NCI-H1417 (cell line): ENCODE measurements around the gene PRKN.
A peak's percentile ranks its signal among the peaks of the same experiment; 100 is the strongest.

Source experiments
- DNase-seq, 3 experiments: peaks; one replicate each; lab custom pipeline; 2025; lab: John Stamatoyannopoulos, UW

PRKN gene

GRCh38 chr6:161493576-161494118 lies 1233.9 kb downstream of the PRKN start:
- DNase-seq = no peak

GRCh38 chr6:161489626-161490306 lies 1237.8 kb downstream of the PRKN start:
- no peak for DNase-seq

GRCh38 chr6:161487694-161488093 lies 1239.9 kb downstream of the PRKN start:
- DNase-seq = no peak

GRCh38 chr6:161487217-161487531 lies 1240.4 kb downstream of the PRKN start:
- DNase-seq = no peak

DNA sequence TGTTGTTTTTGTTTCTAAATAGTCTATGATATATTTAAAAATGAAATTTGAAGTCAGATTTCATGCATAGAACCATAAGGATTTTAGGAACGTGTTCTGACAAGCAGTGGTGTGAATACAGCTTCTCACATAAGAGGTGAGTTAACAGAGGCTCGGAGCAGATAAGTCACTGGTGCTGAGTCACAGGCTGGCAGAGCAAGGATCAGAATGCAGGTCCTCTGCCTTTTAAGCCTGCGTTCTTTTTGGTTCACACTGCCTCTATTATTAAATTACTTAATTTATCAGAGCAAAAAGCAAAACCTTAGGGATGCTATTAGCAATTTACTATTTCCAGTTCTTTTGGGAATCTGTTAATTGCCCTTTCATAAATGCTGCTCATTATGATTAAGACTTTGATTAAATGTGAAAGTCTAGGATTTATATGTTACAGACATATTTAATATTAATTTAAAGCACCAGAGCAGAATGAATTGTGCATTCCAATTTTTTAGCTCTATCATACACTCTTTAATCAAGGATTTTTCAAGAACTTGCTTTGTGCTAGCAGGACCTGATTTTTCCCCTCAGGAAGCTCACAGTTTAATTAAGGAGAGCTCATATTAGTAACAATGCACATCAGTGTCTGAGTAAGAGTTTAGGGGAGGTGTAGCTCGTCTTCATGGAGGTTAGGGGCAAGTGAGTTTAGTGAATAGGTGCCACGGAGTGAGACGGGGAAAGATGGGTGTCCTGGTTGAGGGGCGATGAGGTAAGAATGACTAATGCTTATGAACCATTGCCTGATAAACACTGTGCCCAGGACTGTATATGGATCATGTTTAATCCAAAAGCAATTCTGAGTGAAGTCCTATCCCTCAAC lies 1241.0 kb downstream of the PRKN start:
- DNase-seq = no peak

DNA sequence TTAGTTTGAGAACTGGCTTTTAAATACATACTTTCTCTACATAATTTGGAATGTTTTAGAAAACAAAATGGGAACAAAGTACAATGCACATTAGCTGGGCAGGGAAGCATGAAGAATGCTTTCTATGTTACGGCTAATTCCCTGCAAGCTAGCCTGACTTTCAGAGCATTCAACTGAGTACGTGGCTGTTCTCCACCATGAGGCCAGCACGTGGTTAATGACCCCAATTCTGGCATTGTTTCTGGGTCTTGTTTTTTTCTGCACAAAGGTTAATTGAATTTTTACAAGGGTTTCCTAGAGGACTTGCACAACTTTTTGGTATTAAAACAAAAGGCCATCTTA lies 1245.1 kb downstream of the PRKN start:
- DNase-seq = no peak

DNA sequence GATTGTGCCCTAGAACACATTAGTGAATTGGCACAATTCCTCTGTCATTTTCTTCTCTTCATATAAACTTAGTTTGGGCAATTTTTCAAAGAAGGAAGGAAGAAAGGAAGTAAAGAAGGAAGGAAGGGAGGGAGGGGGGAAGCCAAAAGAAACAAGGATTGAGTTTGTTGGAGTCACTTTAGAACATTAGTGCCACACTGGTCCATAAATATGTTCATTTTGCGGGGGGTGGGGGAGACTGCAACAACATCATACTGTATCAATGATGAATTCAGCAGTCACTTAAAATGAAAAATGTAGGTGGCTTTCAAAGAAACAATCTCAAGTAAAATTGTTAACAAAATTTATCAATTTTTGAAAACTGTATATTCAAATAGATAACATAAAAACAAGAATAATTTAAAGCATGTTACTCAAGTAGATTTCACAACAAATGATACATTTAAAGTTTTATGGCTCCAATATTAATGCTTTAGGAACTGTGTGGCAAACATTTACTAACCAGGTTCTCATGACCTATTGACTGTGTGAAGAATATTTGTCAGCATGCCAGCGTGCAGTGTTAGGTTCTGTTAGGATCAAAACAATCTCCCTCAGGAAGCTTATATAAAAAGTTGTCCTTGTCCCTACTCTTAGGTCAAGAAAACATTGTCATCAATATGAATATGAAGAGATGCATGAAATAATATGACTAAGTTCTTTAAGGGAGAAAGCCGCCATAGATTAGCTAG lies 1245.6 kb downstream of the PRKN start:
- no peak for DNase-seq

- DNase-seq = no peak
These were observed 1247.0 kb downstream of the PRKN start for GRCh38 chr6:161480421-161481155.

DNA sequence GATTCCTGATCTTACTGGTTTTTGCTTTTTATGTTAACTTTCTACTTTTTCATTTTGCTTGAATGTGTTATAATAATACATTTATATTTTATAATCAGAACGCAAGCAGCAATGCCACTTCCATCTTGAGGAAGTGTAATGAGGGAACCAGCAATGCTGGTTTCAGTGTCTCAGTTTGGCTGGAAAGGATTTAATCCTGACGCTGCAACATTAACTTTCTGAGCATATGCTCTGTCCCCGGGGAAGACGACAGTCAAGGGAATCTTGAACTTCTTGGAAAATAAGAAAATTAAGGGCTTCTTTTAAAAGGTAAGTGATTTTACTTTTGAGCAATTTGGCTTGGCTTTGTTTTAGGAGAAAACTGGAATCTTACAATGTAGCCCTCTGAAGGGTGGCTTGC lies 1248.2 kb downstream of the PRKN start:
- no peak for DNase-seq

DNA sequence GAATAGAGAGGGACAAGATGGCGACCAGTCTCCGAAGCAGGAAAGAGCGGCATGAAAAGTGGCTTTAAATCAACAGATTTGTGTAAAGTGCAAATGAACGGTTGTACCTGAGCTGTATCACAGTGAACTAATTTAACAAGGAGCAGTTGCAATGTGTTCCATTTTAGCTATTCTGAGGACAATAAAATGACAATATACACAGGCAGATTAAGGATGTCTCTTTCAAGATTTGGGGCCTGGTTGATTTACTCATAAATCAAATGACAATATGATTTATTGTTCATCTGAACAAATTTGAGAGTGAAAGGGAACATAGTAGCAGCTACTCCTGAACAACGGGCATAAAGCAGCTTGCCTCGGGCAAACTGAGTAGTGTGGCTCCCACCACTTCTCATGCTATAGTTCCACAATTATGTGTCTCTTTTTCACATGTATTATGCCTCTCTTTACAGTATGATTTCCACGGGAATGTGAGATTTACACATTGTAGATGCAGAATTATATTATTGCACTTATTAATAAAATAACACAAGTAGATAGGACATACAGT lies 1249.6 kb downstream of the PRKN start:
- DNase-seq = peak in 1 of 3 experiments; percentile 42

DNA sequence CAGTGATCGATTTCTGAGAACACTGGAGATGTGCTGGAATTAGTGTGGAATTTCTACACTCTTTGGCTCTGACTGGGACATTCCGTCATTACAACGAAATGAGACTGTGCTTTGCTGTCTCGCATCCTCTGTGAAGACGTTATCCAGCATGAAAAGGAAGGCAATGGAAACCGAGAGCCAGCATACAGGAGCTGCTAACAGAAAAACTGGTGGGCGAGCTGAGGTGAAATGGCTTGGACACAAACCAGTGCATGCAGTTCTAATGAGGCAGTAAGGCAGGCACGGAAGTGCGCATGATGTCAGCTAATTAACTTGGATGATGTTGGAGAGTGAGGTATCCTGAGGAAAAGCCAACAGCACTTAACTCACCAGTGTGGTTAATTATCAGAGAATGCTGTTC lies 1250.9 kb downstream of the PRKN start:
- DNase-seq = no peak

- no peak for DNase-seq
These were observed 1262.2 kb downstream of the PRKN start for GRCh38 chr6:161465403-161465802.

DNA sequence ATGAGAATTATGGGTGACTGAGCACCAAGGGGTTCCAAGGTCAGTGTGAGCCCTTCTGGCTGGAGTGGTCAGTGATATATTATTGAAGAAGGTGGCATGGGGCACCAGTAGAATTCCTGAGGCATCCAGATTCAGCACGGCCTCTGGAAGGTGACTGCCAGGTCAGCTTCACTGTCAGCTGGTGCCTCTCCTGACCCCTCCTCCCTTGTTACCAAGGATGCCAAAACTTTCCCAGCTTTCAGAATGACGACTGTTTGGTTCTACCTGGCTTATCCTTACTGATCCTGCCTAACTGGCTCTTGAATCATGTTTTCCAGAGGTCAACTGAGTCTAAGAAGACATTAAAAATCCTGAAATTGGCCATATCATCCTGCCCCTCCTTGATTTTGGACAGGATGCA lies 1264.5 kb downstream of the PRKN start:
- DNase-seq = no peak

DNA sequence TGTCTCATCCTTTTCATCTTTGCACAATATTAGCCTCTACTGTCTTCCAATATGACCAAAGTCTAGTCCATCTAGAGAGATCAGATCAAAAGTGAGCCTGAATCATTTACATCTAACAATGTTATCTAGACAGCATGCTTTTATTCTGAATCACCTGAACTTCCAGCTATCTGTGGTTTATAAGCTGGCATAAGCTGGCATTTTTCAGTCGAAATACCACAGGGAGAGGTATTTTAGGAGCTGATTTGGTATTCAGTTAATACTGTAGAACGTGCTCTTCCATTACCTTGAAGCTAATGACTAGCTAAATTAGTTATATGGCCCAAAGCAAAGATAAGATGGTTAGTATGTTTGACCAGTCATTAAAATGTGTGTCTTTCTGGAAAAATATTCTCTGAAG lies 1265.4 kb downstream of the PRKN start:
- DNase-seq = no peak

DNA sequence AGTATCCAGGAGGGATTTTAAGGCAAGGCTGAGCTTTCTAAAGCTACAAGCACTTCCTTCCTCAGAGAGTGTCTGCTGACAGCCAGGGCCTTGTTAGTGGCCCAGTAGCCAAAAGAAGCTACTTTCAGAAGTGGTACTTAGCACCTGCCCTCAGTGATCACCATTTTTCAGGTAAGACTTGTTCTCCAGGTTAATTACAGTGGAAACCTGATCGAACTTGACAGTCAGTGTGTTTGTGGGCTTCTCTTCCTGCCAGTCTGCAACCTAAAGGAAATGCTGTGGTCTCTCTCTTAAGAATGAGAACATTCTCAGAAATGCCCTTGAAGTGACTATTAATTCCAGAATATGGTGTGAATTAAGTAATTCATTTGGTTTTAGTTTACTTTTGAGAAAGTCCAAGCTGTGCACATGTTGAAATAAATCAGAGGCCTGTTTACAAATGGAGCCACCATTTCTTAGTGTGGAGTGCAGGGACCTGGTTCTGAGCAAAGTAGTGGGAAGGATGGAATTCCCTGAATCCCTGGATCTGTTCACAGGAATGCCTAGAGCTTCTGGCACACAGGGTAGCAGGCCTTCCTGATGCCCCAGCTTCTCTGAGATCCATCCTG lies 1268.5 kb downstream of the PRKN start:
- DNase-seq = peak in 1 of 3 experiments; percentile 57

- DNase-seq = peak in 2 of 3 experiments; percentile 55 to 76
These were observed 1269.2 kb downstream of the PRKN start for GRCh38 chr6:161458201-161458951.

DNA sequence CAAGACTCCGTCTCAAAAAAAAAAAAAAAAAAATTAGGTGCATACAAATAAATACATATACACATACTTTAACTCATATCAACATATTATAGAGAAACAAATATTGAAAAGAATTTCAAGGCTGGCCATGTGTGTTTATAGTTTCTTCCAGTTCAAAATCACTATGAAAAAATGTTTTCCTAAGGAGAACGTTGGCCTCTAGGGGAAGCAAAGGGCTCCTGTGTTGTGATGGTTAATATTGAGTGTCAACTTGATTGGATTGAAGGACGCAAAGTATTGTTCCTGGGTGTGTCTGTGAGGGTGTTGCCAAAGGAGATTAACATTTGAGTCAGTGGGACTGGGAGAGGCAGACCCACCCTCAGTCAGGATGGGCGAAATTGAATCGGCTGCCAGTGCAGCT lies 1271.7 kb downstream of the PRKN start:
- no peak for DNase-seq

GRCh38 chr6:161453558-161453957 lies 1274.0 kb downstream of the PRKN start:
- DNase-seq = no peak

GRCh38 chr6:161452241-161452640 lies 1275.3 kb downstream of the PRKN start:
- no peak for DNase-seq

- no peak for DNase-seq
These were observed 1278.0 kb downstream of the PRKN start for GRCh38 chr6:161449521-161449920.

DNA sequence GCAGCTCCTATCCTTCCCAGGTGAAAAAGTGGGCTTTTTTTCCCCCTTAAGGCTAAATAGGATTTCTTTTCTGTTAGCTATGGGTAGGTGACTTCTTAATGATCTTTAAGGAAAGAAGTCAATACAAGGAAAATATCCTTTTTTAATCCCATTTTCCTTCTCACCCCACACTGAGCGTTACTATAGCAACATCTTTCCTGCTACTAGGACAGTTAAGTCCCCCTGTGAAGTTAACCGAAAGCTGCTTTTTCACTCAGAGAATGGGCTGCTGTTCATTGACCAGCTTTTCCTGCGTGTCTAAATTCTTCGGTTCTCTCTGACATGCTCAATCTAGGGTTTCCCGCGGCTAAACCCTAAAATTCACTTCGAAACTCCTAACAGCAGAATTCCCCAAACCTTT lies 1280.6 kb downstream of the PRKN start:
- no peak for DNase-seq
